ENCODE results near the gene FBRS.

FBRS gene

DNA sequence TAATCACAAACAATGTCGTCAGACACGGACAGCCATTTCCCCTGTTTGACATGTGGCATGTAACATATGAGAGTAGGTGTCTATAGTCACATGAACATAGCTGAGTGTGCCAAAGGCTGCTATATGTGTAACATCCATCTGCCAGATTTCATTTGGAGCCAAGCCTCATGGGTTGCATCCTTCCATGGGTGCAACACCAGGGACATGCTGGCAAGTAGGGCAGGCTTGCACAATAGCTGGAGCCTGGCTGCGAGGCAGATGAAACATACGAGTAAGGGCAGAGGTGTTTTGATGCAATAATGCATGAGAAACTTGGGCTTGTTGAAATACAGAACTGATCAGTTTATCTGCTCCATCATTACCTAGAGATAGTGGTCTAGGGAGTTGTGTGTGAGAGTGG lies 39.0 kb upstream of the FBRS start (continued):
- TF ChIP-seq, protein P1, sequence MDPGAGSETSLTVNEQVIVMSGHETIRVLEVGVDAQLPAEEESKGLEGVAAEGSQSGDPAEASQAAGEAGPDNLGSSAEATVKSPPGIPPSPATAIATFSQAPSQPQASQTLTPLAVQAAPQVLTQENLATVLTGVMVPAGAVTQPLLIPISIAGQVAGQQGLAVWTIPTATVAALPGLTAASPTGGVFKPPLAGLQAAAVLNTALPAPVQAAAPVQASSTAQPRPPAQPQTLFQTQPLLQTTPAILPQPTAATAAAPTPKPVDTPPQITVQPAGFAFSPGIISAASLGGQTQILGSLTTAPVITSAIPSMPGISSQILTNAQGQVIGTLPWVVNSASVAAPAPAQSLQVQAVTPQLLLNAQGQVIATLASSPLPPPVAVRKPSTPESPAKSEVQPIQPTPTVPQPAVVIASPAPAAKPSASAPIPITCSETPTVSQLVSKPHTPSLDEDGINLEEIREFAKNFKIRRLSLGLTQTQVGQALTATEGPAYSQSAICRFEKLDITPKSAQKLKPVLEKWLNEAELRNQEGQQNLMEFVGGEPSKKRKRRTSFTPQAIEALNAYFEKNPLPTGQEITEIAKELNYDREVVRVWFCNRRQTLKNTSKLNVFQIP (CRISPR knock-in tag; IDR thresholded peaks at IDR 0.05; ENCODE audit: borderline replicate concordance, low read depth) = no peak
- TF ChIP-seq ZC3H10 (CRISPR knock-in tag; IDR thresholded peaks at IDR 0.05) (no peak), ZNF8 (CRISPR knock-in tag; IDR thresholded peaks at IDR 0.05) (no peak), RARB (CRISPR knock-in tag; IDR thresholded peaks at IDR 0.05) (no peak)
- TF ChIP-seq, protein P2, sequence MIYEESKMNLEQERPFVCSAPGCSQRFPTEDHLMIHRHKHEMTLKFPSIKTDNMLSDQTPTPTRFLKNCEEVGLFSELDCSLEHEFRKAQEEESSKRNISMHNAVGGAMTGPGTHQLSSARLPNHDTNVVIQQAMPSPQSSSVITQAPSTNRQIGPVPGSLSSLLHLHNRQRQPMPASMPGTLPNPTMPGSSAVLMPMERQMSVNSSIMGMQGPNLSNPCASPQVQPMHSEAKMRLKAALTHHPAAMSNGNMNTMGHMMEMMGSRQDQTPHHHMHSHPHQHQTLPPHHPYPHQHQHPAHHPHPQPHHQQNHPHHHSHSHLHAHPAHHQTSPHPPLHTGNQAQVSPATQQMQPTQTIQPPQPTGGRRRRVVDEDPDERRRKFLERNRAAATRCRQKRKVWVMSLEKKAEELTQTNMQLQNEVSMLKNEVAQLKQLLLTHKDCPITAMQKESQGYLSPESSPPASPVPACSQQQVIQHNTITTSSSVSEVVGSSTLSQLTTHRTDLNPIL (CRISPR knock-in tag; IDR thresholded peaks at IDR 0.05; ENCODE audit: low read depth) = no peak

DNA sequence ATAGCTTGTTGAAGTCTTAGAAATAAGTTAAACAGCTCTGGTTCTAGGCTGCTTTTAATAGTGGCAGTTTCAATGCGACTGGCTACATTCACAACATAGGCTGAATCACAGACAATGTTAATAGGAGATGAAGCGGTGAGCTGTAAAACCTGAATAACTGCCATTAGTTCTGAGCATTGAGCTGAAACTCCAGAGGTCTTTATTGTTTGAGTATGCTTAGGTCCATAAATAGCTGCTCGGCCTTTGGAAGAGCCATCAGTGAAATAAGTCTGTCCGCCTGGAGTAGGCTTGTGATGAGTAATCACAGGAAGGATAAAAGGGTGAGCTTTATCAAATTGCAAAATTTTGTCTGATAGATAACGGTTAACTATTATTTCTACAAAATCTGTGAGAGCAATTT lies 38.6 kb upstream of the FBRS start:
- TF ChIP-seq ZC3H10 (CRISPR knock-in tag; IDR thresholded peaks at IDR 0.05) (no peak), BACH2 (CRISPR knock-in tag; IDR thresholded peaks at IDR 0.05; ENCODE audit: borderline replicate concordance) (no peak), TCF4 (CRISPR knock-in tag; IDR thresholded peaks at IDR 0.05; ENCODE audit: borderline replicate concordance) (no peak), ISL1 (CRISPR knock-in tag; IDR thresholded peaks at IDR 0.05) (no peak), CSDC2 (CRISPR knock-in tag; IDR thresholded peaks at IDR 0.05) (no peak), GLIS3 (CRISPR knock-in tag; IDR thresholded peaks at IDR 0.05) (no peak), RARB (CRISPR knock-in tag; IDR thresholded peaks at IDR 0.05) (no peak), ZFP3 (CRISPR knock-in tag; IDR thresholded peaks at IDR 0.05) (no peak), SNAI2 (CRISPR knock-in tag; IDR thresholded peaks at IDR 0.05) (no peak), ZNF565 (CRISPR knock-in tag; conservative IDR thresholded peaks at IDR 0.05; ENCODE audit: low read depth) (no peak), OSR1 (CRISPR knock-in tag; IDR thresholded peaks at IDR 0.05) (no peak), ESRRG (CRISPR knock-in tag; IDR thresholded peaks at IDR 0.05) (no peak)
- TF ChIP-seq, protein P3, sequence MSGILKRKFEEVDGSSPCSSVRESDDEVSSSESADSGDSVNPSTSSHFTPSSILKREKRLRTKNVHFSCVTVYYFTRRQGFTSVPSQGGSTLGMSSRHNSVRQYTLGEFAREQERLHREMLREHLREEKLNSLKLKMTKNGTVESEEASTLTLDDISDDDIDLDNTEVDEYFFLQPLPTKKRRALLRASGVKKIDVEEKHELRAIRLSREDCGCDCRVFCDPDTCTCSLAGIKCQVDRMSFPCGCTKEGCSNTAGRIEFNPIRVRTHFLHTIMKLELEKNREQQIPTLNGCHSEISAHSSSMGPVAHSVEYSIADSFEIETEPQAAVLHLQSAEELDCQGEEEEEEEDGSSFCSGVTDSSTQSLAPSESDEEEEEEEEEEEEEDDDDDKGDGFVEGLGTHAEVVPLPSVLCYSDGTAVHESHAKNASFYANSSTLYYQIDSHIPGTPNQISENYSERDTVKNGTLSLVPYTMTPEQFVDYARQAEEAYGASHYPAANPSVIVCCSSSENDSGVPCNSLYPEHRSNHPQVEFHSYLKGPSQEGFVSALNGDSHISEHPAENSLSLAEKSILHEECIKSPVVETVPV (CRISPR knock-in tag; IDR thresholded peaks at IDR 0.05) = no peak
- TF ChIP-seq, protein P1 (CRISPR knock-in tag; IDR thresholded peaks at IDR 0.05; ENCODE audit: borderline replicate concordance, low read depth) = no peak
- TF ChIP-seq, protein P2 (CRISPR knock-in tag; IDR thresholded peaks at IDR 0.05; ENCODE audit: low read depth) = no peak
- ATAC-seq = no peak

DNA sequence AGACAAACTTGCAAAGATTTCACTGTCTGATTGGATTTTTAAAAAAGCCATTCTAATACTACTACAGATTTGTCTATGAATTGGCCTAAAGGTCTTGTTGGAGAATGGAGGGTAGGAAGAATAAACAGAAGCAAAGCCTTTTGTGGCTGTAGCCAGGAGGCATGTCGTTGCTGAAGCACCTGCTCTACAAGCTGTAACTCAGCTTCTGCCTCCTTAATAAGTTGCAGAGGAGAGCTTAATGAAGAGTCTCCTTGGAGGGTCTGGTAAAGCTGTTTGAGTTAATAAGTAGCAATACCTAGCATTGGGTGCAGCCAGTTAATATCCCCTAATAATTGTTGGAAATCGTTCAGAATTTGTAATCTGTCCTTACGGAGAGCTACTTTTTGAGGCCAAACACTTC lies 38.1 kb upstream of the FBRS start:
- no peak for TF ChIP-seq ISL1 (CRISPR knock-in tag; IDR thresholded peaks at IDR 0.05)
- no peak for TF ChIP-seq RARB (CRISPR knock-in tag; IDR thresholded peaks at IDR 0.05)
- TF ChIP-seq, protein P2 (CRISPR knock-in tag; IDR thresholded peaks at IDR 0.05; ENCODE audit: low read depth) = no peak
- TF ChIP-seq BACH2 (CRISPR knock-in tag; IDR thresholded peaks at IDR 0.05; ENCODE audit: borderline replicate concordance) = no peak
- no peak for ATAC-seq

DNA sequence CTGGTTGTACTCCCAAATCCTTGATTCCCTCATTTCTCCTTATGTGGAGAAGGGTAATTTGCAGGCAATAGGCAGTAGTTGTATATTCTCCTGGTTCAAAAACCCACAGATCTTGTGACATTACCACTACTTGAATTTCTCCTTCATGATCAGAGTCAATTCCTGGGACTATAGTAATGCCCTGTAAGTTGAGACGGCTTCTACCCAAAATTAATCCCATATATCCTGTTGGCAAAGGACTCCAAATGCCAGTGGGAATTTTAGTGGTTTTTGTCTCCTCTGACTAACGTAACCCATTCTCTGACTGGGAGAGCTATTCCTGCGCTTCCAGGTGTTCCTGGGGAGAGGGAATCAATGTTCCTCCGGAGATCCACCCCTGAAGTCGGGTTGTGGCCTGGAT lies 36.5 kb upstream of the FBRS start:
- peak; percentile 51 for ATAC-seq
- no peak for TF ChIP-seq ISL1 (CRISPR knock-in tag; IDR thresholded peaks at IDR 0.05)
- TF ChIP-seq ZFP3 (CRISPR knock-in tag; IDR thresholded peaks at IDR 0.05) = no peak
- TF ChIP-seq, protein P2 (CRISPR knock-in tag; IDR thresholded peaks at IDR 0.05; ENCODE audit: low read depth) = no peak
- no peak for TF ChIP-seq SNAI2 (CRISPR knock-in tag; IDR thresholded peaks at IDR 0.05)
- no peak for TF ChIP-seq ZNF8 (CRISPR knock-in tag; IDR thresholded peaks at IDR 0.05)
- no peak for TF ChIP-seq ZNF70 (CRISPR knock-in tag; IDR thresholded peaks at IDR 0.05)
- TF ChIP-seq, protein P4, sequence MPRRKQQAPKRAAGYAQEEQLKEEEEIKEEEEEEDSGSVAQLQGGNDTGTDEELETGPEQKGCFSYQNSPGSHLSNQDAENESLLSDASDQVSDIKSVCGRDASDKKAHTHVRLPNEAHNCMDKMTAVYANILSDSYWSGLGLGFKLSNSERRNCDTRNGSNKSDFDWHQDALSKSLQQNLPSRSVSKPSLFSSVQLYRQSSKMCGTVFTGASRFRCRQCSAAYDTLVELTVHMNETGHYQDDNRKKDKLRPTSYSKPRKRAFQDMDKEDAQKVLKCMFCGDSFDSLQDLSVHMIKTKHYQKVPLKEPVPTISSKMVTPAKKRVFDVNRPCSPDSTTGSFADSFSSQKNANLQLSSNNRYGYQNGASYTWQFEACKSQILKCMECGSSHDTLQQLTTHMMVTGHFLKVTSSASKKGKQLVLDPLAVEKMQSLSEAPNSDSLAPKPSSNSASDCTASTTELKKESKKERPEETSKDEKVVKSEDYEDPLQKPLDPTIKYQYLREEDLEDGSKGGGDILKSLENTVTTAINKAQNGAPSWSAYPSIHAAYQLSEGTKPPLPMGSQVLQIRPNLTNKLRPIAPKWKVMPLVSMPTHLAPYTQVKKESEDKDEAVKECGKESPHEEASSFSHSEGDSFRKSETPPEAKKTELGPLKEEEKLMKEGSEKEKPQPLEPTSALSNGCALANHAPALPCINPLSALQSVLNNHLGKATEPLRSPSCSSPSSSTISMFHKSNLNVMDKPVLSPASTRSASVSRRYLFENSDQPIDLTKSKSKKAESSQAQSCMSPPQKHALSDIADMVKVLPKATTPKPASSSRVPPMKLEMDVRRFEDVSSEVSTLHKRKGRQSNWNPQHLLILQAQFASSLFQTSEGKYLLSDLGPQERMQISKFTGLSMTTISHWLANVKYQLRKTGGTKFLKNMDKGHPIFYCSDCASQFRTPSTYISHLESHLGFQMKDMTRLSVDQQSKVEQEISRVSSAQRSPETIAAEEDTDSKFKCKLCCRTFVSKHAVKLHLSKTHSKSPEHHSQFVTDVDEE (CRISPR knock-in tag; IDR thresholded peaks at IDR 0.05) = no peak
- no peak for TF ChIP-seq ZFP30 (CRISPR knock-in tag; IDR thresholded peaks at IDR 0.05)
- no peak for TF ChIP-seq ZC3H10 (CRISPR knock-in tag; IDR thresholded peaks at IDR 0.05)
- TF ChIP-seq, protein P3 (CRISPR knock-in tag; IDR thresholded peaks at IDR 0.05) = no peak
- TF ChIP-seq PPARA (CRISPR knock-in tag; IDR thresholded peaks at IDR 0.05; ENCODE audit: borderline replicate concordance) = no peak
- TF ChIP-seq TCF4 (CRISPR knock-in tag; IDR thresholded peaks at IDR 0.05; ENCODE audit: borderline replicate concordance) = no peak
- TF ChIP-seq ESRRG (CRISPR knock-in tag; IDR thresholded peaks at IDR 0.05) = no peak
- no peak for TF ChIP-seq OSR1 (CRISPR knock-in tag; IDR thresholded peaks at IDR 0.05)

Data from SK-N-SH treated with all-trans-retinoic acid at 6 μM for 48 hours (cell line).